NOMO-1 (cell line): ENCODE measurements around the gene VAV2.

Experiments used
- DNase-seq, 2 experiments: peaks; one replicate each; lab custom pipeline; 2025; ENCODE audit not compliant: unreplicated experiment in 2 of 2; lab: John Stamatoyannopoulos, UW

VAV2 gene

GRCh38 chr9:133844881-133845410 lies 147.2 kb downstream of the VAV2 start:
- DNase-seq = no peak

GRCh38 chr9:133844398-133844784 lies 147.7 kb downstream of the VAV2 start:
- DNase-seq = no peak

- DNase-seq = no peak
Measured at GRCh38 chr9:133843751-133844397, 148.2 kb downstream of the VAV2 start.

GRCh38 chr9:133843250-133843649 lies 148.9 kb downstream of the VAV2 start:
- no peak for DNase-seq

GRCh38 chr9:133842721-133843227 lies 149.3 kb downstream of the VAV2 start:
- no peak for DNase-seq

- DNase-seq = no peak
Measured at GRCh38 chr9:133842174-133842573, 149.9 kb downstream of the VAV2 start.

GRCh38 chr9:133841167-133841812 lies 150.8 kb downstream of the VAV2 start:
- DNase-seq = no peak

- peak; percentile 5 to 11 for DNase-seq
Measured at GRCh38 chr9:133839822-133840329, 152.2 kb downstream of the VAV2 start.

- no peak for DNase-seq
Measured at GRCh38 chr9:133838859-133839507, 153.1 kb downstream of the VAV2 start.

GRCh38 chr9:133837627-133838597 lies 154.2 kb downstream of the VAV2 start:
- DNase-seq = no peak

GRCh38 chr9:133836818-133837217 lies 155.3 kb downstream of the VAV2 start:
- DNase-seq = no peak

- no peak for DNase-seq
Measured at GRCh38 chr9:133836001-133836758, 155.9 kb downstream of the VAV2 start.

GRCh38 chr9:133835262-133835901 lies 156.7 kb downstream of the VAV2 start:
- DNase-seq = no peak

- DNase-seq = no peak
Measured at GRCh38 chr9:133834080-133834976, 157.8 kb downstream of the VAV2 start.

GRCh38 chr9:133833388-133834025 lies 158.6 kb downstream of the VAV2 start:
- DNase-seq = no peak

- no peak for DNase-seq
Measured at GRCh38 chr9:133832877-133833276, 159.2 kb downstream of the VAV2 start.

- DNase-seq = no peak
Measured at GRCh38 chr9:133830711-133831110, 161.4 kb downstream of the VAV2 start.

- no peak for DNase-seq
Measured at GRCh38 chr9:133830310-133830709, 161.8 kb downstream of the VAV2 start.
